GM12864 (cell line): ENCODE measurements around the gene CD226.

ENCODE experiments used
- DNase-seq: peaks from one replicate; pipeline ENCODE4 v3.0.0-alpha.2; 2011; ENCODE audit warnings: low read depth
- H3K4me3 ChIP-seq: 2 replicates; pipeline ENCODE4 v1.5.1; 2011; ENCODE audit warnings: mild to moderate bottlenecking, low read depth, low read length, control low read depth
- TF ChIP-seq, protein P1 (sequence below): IDR thresholded peaks from 2 replicates; pipeline ENCODE4 v1.5.1; 2011; ENCODE audit warnings: low read depth, mild to moderate bottlenecking, moderate library complexity, low read length, control low read depth, inconsistent platforms; ENCODE audit errors: missing control alignments

CD226 gene

DNA sequence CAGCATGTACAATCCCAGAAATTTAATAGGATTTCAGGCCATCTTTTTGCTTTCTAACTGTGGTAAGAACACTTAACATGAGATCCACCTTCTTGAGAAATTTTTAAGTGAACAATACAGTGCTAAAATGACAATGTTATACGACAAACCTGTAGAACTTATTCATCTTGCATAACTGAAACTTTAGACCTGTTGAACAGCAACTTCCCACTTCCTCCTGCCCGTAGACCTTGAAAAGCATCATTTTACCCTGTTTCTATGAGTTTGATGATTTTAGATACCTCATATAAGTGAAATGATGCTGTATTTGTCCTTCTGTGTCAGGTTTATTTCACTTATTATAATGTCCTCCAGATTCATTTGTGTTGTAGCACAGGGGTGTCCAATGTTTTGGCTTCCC lies 128.2 kb downstream of the CD226 start:
- H3K4me3 ChIP-seq = no peak overlapping the region

DNA sequence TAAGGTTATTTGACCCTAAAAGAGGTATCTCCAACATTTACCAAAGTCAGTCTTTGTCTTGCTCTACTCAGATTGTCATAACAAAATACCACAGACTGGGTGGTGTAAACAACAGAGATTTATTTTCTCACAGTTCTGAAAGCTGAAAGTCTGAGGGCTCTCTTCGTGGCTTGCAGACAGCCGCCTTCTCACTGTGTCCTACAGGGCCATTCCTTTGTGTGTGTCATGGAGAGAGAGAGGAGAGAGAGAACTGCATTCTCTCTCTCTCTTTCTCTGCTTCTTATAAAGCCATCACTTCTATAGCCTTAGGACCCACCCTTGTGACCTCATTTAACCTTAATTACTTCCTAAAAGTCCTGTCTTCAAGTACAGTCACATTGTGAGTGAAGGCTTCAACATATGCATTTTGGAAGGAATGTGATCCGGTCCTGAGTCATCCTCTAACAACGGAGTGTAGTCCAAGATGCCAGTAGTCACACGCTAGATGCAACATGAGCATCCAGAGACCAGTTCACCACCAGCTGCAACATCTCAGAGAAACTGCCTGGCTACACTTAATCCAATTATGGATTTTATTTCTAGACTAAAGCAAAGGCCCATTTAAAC lies 130.2 kb downstream of the CD226 start:
- H3K4me3 ChIP-seq = no peak overlapping the region
- TF ChIP-seq, protein P1, sequence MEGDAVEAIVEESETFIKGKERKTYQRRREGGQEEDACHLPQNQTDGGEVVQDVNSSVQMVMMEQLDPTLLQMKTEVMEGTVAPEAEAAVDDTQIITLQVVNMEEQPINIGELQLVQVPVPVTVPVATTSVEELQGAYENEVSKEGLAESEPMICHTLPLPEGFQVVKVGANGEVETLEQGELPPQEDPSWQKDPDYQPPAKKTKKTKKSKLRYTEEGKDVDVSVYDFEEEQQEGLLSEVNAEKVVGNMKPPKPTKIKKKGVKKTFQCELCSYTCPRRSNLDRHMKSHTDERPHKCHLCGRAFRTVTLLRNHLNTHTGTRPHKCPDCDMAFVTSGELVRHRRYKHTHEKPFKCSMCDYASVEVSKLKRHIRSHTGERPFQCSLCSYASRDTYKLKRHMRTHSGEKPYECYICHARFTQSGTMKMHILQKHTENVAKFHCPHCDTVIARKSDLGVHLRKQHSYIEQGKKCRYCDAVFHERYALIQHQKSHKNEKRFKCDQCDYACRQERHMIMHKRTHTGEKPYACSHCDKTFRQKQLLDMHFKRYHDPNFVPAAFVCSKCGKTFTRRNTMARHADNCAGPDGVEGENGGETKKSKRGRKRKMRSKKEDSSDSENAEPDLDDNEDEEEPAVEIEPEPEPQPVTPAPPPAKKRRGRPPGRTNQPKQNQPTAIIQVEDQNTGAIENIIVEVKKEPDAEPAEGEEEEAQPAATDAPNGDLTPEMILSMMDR = no peak
- no peak for DNase-seq

More for the DNA sequence above, 128.2 kb downstream of the CD226 start:
- TF ChIP-seq, protein P1 = no peak
- DNase-seq = no peak

DNA sequence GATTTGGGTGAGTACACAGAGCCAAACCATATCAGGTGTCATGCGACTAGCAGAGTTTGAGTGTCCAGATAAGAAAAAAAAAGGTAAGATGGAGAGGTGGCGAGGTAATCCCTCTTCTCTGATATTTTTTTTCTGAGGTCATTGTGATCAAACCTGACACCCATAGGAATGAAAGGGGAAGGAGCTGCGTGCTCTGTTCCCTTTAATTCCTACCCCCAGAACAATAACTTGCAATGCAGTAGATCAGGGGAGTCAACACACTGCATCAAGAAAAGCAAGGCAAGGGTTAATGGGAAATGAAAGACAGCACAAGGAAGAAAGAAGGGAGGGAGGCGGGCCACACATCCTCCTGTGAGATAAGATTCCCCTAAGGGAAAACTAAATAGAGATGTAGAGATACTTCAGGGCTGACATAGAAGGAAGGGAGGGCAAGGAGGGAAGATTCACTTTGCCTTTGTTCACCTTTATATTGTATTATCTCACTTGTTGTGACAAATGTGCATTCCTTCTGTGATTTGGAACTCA lies 132.8 kb downstream of the CD226 start:
- no peak for DNase-seq
- no peak overlapping the region for H3K4me3 ChIP-seq
- TF ChIP-seq, protein P1 = no peak

GRCh38 chr18:69813559-69813958 lies 134.1 kb downstream of the CD226 start:
- H3K4me3 ChIP-seq = no peak overlapping the region
- TF ChIP-seq, protein P1 = no peak
- no peak for DNase-seq

DNA sequence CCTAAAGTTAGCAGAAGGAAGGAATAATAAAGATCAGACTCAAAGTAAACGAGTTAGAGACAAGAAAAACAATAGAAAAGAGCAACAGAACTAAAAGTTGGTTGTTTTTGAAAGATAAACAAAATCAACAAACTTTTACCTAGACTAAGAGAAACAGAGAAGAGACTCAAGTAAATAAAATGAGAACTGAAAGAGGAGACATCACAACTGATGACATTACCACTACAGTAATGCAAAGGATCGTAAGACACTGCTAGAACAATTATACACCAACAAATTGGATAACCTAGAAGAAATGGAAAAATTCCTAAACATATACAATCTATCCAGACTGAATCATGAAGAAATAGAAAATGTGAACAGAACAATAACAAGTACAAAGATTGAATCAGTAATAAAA lies 139.3 kb downstream of the CD226 start:
- no peak for DNase-seq
- TF ChIP-seq, protein P1 = no peak
- no peak overlapping the region for H3K4me3 ChIP-seq

DNA sequence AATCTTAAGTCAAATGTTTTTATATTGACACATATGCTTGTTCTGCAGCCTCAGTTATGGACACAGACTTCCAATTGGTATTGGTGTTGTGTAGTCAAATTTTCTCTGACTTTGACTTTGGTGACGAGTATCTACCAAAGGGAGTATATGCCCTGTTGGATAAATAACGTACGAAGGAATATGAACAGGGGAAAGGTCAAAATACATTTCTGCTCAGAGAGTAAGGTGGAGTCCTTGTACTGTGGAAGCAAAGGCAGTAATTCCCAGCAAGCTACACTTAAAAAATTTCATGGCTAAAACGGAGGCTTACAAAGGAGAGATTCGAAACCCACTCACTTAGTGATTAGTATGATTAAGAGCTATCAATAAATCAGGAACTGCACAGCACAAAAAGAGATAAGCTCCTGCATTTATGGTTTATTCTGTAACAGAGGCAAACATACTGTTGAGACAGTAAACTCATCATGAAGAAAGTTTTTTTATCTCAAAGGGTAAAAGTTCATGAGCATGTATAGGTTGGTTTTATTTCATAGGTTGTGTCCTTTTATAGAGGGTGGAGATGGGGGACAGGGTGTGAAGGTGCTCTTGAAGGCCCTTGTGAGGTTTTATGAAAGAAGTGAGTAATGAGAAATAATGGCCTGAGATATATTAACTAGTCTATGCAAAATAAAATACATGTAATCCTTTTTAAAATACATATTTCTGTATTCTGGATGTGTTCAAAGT lies 142.7 kb downstream of the CD226 start:
- no peak for DNase-seq
- no peak overlapping the region for H3K4me3 ChIP-seq
- TF ChIP-seq, protein P1 = no peak
